ENCODE data around the gene IL17D. TPM values are rescaled to one million over a fixed set of nuclear protein-coding genes. Genes with fewer than 3 reads are reported as not detected.
"Not testable (repeated sequence)": the region's sequence is repeated elsewhere in the genome, so short reads cannot be mapped to it uniquely, and the experiment has no call there.

Gene IL17D
- total and polyA plus RNA-seq, 2 donors: 0.52 to 0.85 TPM

- no peak for DNase-seq (ENCODE audit: low read depth in 6 of 9, low spot score in 9 of 9)
- Histone ChIP-seq H3K36me3 (ENCODE audit: control insufficient read depth in 2 of 2, insufficient read depth in 2 of 2, low read length in 1 of 2) (no peaks in the 10 kb centered on the region), H3K27me3 (ENCODE audit: control insufficient read depth in 2 of 2, insufficient read depth in 1 of 2, low read length in 1 of 2) (no peaks in the 10 kb centered on the region), H3K4me1 (ENCODE audit: control insufficient read depth in 2 of 2, insufficient read depth in 2 of 2, low read length in 2 of 2) (no peaks in the 10 kb centered on the region), H3K9me3 (ENCODE audit: control insufficient read depth in 2 of 2, insufficient read depth in 1 of 2, low read length in 1 of 2) (peaks cover 0 to 8% of the 10 kb centered on the region in 2 donors), H3K27ac (ENCODE audit: low read depth in 1 of 2, low read length in 1 of 2) (no peak overlapping the region), H3K4me3 (ENCODE audit: low read length in 2 of 2) (no peak overlapping the region)
- 98% methylated on average over 22 of the region's 22 CpGs for WGBS
These were observed 36.5 kb downstream of the IL17D start for GRCh38 chr13:20740021-20740420.

- DNase-seq (ENCODE audit: low read depth in 6 of 9, low spot score in 9 of 9); H3K27me3 ChIP-seq (ENCODE audit: control insufficient read depth in 2 of 2, insufficient read depth in 1 of 2, low read length in 1 of 2); H3K4me3 ChIP-seq (ENCODE audit: low read length in 2 of 2); H3K4me1 ChIP-seq (ENCODE audit: control insufficient read depth in 2 of 2, insufficient read depth in 2 of 2, low read length in 2 of 2); H3K36me3 ChIP-seq (ENCODE audit: control insufficient read depth in 2 of 2, insufficient read depth in 2 of 2, low read length in 1 of 2); H3K27ac ChIP-seq (ENCODE audit: low read depth in 1 of 2, low read length in 1 of 2): not testable (repeated sequence)
- 99% methylated on average over 4 of the region's 4 CpGs for WGBS
- H3K9me3 ChIP-seq (ENCODE audit: control insufficient read depth in 2 of 2, insufficient read depth in 1 of 2, low read length in 1 of 2): peaks cover 0 to 12% of the 10 kb centered on the region in 2 donors
These were observed 40.4 kb downstream of the IL17D start for GRCh38 chr13:20743830-20744404.

GRCh38 chr13:20749377-20749776 lies 45.9 kb downstream of the IL17D start:
- Histone ChIP-seq H3K4me1 (ENCODE audit: control insufficient read depth in 2 of 2, insufficient read depth in 2 of 2, low read length in 2 of 2) (no peaks in the 10 kb centered on the region), H3K36me3 (ENCODE audit: control insufficient read depth in 2 of 2, insufficient read depth in 2 of 2, low read length in 1 of 2) (no peaks in the 10 kb centered on the region), H3K27ac (ENCODE audit: low read depth in 1 of 2, low read length in 1 of 2) (no peak overlapping the region), H3K27me3 (ENCODE audit: control insufficient read depth in 2 of 2, insufficient read depth in 1 of 2, low read length in 1 of 2) (no peaks in the 10 kb centered on the region), H3K9me3 (ENCODE audit: control insufficient read depth in 2 of 2, insufficient read depth in 1 of 2, low read length in 1 of 2) (peaks cover 0 to 6% of the 10 kb centered on the region in 2 donors), H3K4me3 (ENCODE audit: low read length in 2 of 2) (no peak overlapping the region)
- WGBS: 98% methylated on average over 1 of the region's 1 CpG
- no peak for DNase-seq (ENCODE audit: low read depth in 6 of 9, low spot score in 9 of 9)

- Histone ChIP-seq H3K27me3 (ENCODE audit: control insufficient read depth in 2 of 2, insufficient read depth in 1 of 2, low read length in 1 of 2) (no peaks in the 10 kb centered on the region), H3K9me3 (ENCODE audit: control insufficient read depth in 2 of 2, insufficient read depth in 1 of 2, low read length in 1 of 2) (peaks cover 2 to 9% of the 10 kb centered on the region in 2 donors), H3K4me3 (ENCODE audit: low read length in 2 of 2) (no peak overlapping the region), H3K27ac (ENCODE audit: low read depth in 1 of 2, low read length in 1 of 2) (no peak overlapping the region), H3K36me3 (ENCODE audit: control insufficient read depth in 2 of 2, insufficient read depth in 2 of 2, low read length in 1 of 2) (peaks cover 0 to 4% of the 10 kb centered on the region in 2 donors), H3K4me1 (ENCODE audit: control insufficient read depth in 2 of 2, insufficient read depth in 2 of 2, low read length in 2 of 2) (no peaks in the 10 kb centered on the region)
- no peak for DNase-seq (ENCODE audit: low read depth in 6 of 9, low spot score in 9 of 9)
These were observed 50.5 kb downstream of the IL17D start for GRCh38 chr13:20754009-20754408.

- WGBS: 94% methylated on average over 3 of the region's 3 CpGs
- no peak overlapping the region for H3K4me3 ChIP-seq (ENCODE audit: low read length in 2 of 2)
- no peak for DNase-seq (ENCODE audit: low read depth in 6 of 9, low spot score in 9 of 9)
These were observed 57.4 kb downstream of the IL17D start for GRCh38 chr13:20760872-20761271.

GRCh38 chr13:20767309-20767943 lies 63.9 kb downstream of the IL17D start:
- over 99% methylated on average over 2 of the region's 2 CpGs for WGBS

More at GRCh38 chr13:20760872-20761271, 57.4 kb downstream of the IL17D start:
- peaks cover 0 to 3% of the 10 kb centered on the region in 2 donors for H3K9me3 ChIP-seq (ENCODE audit: control insufficient read depth in 2 of 2, insufficient read depth in 1 of 2, low read length in 1 of 2)
- no peak overlapping the region for H3K27ac ChIP-seq (ENCODE audit: low read depth in 1 of 2, low read length in 1 of 2)
- H3K4me1 ChIP-seq (ENCODE audit: control insufficient read depth in 2 of 2, insufficient read depth in 2 of 2, low read length in 2 of 2): no peaks in the 10 kb centered on the region
- H3K36me3 ChIP-seq (ENCODE audit: control insufficient read depth in 2 of 2, insufficient read depth in 2 of 2, low read length in 1 of 2): no peaks in the 10 kb centered on the region
- no peaks in the 10 kb centered on the region for H3K27me3 ChIP-seq (ENCODE audit: control insufficient read depth in 2 of 2, insufficient read depth in 1 of 2, low read length in 1 of 2)

GRCh38 chr13:20769091-20769490 lies 65.6 kb downstream of the IL17D start:
- Histone ChIP-seq H3K27ac (ENCODE audit: low read depth in 1 of 2, low read length in 1 of 2) (no peak overlapping the region), H3K4me1 (ENCODE audit: control insufficient read depth in 2 of 2, insufficient read depth in 2 of 2, low read length in 2 of 2) (peaks cover 9 to 12% of the 10 kb centered on the region in 2 donors), H3K9me3 (ENCODE audit: control insufficient read depth in 2 of 2, insufficient read depth in 1 of 2, low read length in 1 of 2) (peaks cover 0 to 7% of the 10 kb centered on the region in 2 donors), H3K4me3 (ENCODE audit: low read length in 2 of 2) (no peak overlapping the region), H3K27me3 (ENCODE audit: control insufficient read depth in 2 of 2, insufficient read depth in 1 of 2, low read length in 1 of 2) (no peaks in the 10 kb centered on the region), H3K36me3 (ENCODE audit: control insufficient read depth in 2 of 2, insufficient read depth in 2 of 2, low read length in 1 of 2) (peaks cover 0 to 19% of the 10 kb centered on the region in 2 donors)
- WGBS: 68% methylated on average over 2 of the region's 2 CpGs
- DNase-seq (ENCODE audit: low read depth in 6 of 9, low spot score in 9 of 9): no peak

More at GRCh38 chr13:20767309-20767943, 63.9 kb downstream of the IL17D start:
- no peak for DNase-seq (ENCODE audit: low read depth in 6 of 9, low spot score in 9 of 9)
- Histone ChIP-seq H3K4me1 (ENCODE audit: control insufficient read depth in 2 of 2, insufficient read depth in 2 of 2, low read length in 2 of 2) (peaks cover 3% of the 10 kb centered on the region in 2 donors), H3K9me3 (ENCODE audit: control insufficient read depth in 2 of 2, insufficient read depth in 1 of 2, low read length in 1 of 2) (peaks cover 0 to 7% of the 10 kb centered on the region in 2 donors), H3K36me3 (ENCODE audit: control insufficient read depth in 2 of 2, insufficient read depth in 2 of 2, low read length in 1 of 2) (peaks cover 0 to 19% of the 10 kb centered on the region in 2 donors), H3K27ac (ENCODE audit: low read depth in 1 of 2, low read length in 1 of 2) (no peak overlapping the region), H3K4me3 (ENCODE audit: low read length in 2 of 2) (no peak overlapping the region), H3K27me3 (ENCODE audit: control insufficient read depth in 2 of 2, insufficient read depth in 1 of 2, low read length in 1 of 2) (no peaks in the 10 kb centered on the region)

GRCh38 chr13:20769834-20770233 lies 66.3 kb downstream of the IL17D start:
- peaks cover 0 to 7% of the 10 kb centered on the region in 2 donors for H3K9me3 ChIP-seq (ENCODE audit: control insufficient read depth in 2 of 2, insufficient read depth in 1 of 2, low read length in 1 of 2)
- no peak for DNase-seq (ENCODE audit: low read depth in 6 of 9, low spot score in 9 of 9)
- H3K36me3 ChIP-seq (ENCODE audit: control insufficient read depth in 2 of 2, insufficient read depth in 2 of 2, low read length in 1 of 2): peaks cover 0 to 19% of the 10 kb centered on the region in 2 donors
- H3K27me3 ChIP-seq (ENCODE audit: control insufficient read depth in 2 of 2, insufficient read depth in 1 of 2, low read length in 1 of 2): no peaks in the 10 kb centered on the region
- peaks cover 9 to 16% of the 10 kb centered on the region in 2 donors for H3K4me1 ChIP-seq (ENCODE audit: control insufficient read depth in 2 of 2, insufficient read depth in 2 of 2, low read length in 2 of 2)
- H3K27ac ChIP-seq (ENCODE audit: low read depth in 1 of 2, low read length in 1 of 2): no peak overlapping the region
- no peak overlapping the region for H3K4me3 ChIP-seq (ENCODE audit: low read length in 2 of 2)
- 100% methylated on average over 1 of the region's 1 CpG for WGBS

Measured in thymus (tissue), 11 donors.